ENCODE data around the gene OR51Q1. TPM values are rescaled to one million over a fixed set of nuclear protein-coding genes. Genes with fewer than 3 reads are reported as not detected.
A peak's percentile ranks its signal among the peaks of the same experiment; 100 is the strongest.

Gene OR51Q1
- not detected in 2 replicates for total RNA-seq (ENCODE audit: low replicate concordance)

- no peaks in the 10 kb centered on the region for H3F3A ChIP-seq (ENCODE audit: low read depth)
- H3K27ac ChIP-seq = no peak within 1 kb of the TSS
- no peaks in the 10 kb centered on the region for H3K9me3 ChIP-seq (ENCODE audit: low read depth)
- H3K4me3 Mint-ChIP-seq = no peak within 1 kb of the TSS
- no peaks in the 10 kb centered on the region for H3K4me1 ChIP-seq
- no peaks in the 10 kb centered on the region for H3K79me2 ChIP-seq (ENCODE audit: low read depth)
- no peaks in the 10 kb centered on the region for H3K36me3 ChIP-seq
- H3K9ac ChIP-seq = no peak within 1 kb of the TSS
- no peak within 1 kb of the TSS for H3K27ac Mint-ChIP-seq
- no peak within 1 kb of the TSS for H2AFZ ChIP-seq (replicated peaks)
- H4K20me1 ChIP-seq (ENCODE audit: low read depth) = no peaks in the 10 kb centered on the region
- no peaks in the 10 kb centered on the region for H3K27me3 Mint-ChIP-seq (ENCODE audit: insufficient read depth, low read depth)
- TF ChIP-seq CTCF (IDR thresholded peaks at IDR 0.05) (no peak), EZH2 (IDR thresholded peaks at IDR 0.05) (no peak), EZH2phosphoT487 (IDR thresholded peaks at IDR 0.05) (no peak)
- no peaks in the 10 kb centered on the region for H3K27me3 ChIP-seq
- no peaks in the 10 kb centered on the region for H3K36me3 Mint-ChIP-seq
- no peak for DNase-seq (ENCODE audit: low spot score)
- no peak within 1 kb of the TSS for H3K4me3 ChIP-seq
- H3K4me2 ChIP-seq = no peak within 1 kb of the TSS
- H3K9me3 Mint-ChIP-seq = no peaks in the 10 kb centered on the region
- H3K4me1 Mint-ChIP-seq = no peaks in the 10 kb centered on the region
Measured at GRCh38 chr11:5421811-5422210, at the start of gene OR51Q1. Gene OR51Q1, plus strand, starts transcription at chr11:5422111. Its CDS starts 90 bp downstream, at chr11:5422201.

GRCh38 chr11:5380740-5381342, 41.1 kb upstream of the OR51Q1 start:
- Histone ChIP-seq H3K9ac (no peak overlapping the region), H3F3A (ENCODE audit: low read depth) (peaks cover 28% of the 10 kb centered on the region), H3K79me2 (ENCODE audit: low read depth) (no peaks in the 10 kb centered on the region), H3K9me3 (ENCODE audit: low read depth) (no peaks in the 10 kb centered on the region), H3K27me3 (peaks cover 35% of the 10 kb centered on the region), H3K27ac (no peak overlapping the region), H3K36me3 (no peaks in the 10 kb centered on the region), H2AFZ (replicated peaks) (no peak overlapping the region), H3K4me2 (no peak overlapping the region), H3K4me1 (peaks cover 30% of the 10 kb centered on the region), H4K20me1 (ENCODE audit: low read depth) (no peaks in the 10 kb centered on the region), H3K4me3 (no peak overlapping the region)
- peak; percentile 83 for DNase-seq (ENCODE audit: low spot score)
- Mint-ChIP-seq H3K4me1 (no peaks in the 10 kb centered on the region), H3K4me3 (no peak overlapping the region), H3K36me3 (no peaks in the 10 kb centered on the region), H3K27ac (no peak overlapping the region), H3K9me3 (no peaks in the 10 kb centered on the region), H3K27me3 (ENCODE audit: insufficient read depth, low read depth) (peaks cover 2% of the 10 kb centered on the region)
- TF ChIP-seq EZH2phosphoT487 (IDR thresholded peaks at IDR 0.05) (no peak), CTCF (IDR thresholded peaks at IDR 0.05) (peak; percentile 81)

- Histone ChIP-seq H3K79me2 (ENCODE audit: low read depth) (no peaks in the 10 kb centered on the region), H3K4me2 (peak within 1 kb of the TSS; percentile 73), H3K27ac (peak within 1 kb of the TSS; percentile 92), H3K9ac (no peak within 1 kb of the TSS), H3K27me3 (peaks cover 35% of the 10 kb centered on the region), H3F3A (ENCODE audit: low read depth) (peaks cover 28% of the 10 kb centered on the region), H3K36me3 (no peaks in the 10 kb centered on the region), H3K4me3 (peak within 1 kb of the TSS; percentile 20), H3K9me3 (ENCODE audit: low read depth) (no peaks in the 10 kb centered on the region), H4K20me1 (ENCODE audit: low read depth) (no peaks in the 10 kb centered on the region), H3K4me1 (peaks cover 30% of the 10 kb centered on the region), H2AFZ (replicated peaks) (no peak within 1 kb of the TSS)
- Mint-ChIP-seq H3K27me3 (ENCODE audit: insufficient read depth, low read depth) (peaks cover 2% of the 10 kb centered on the region), H3K9me3 (no peaks in the 10 kb centered on the region), H3K4me3 (no peak within 1 kb of the TSS), H3K36me3 (no peaks in the 10 kb centered on the region), H3K27ac (no peak within 1 kb of the TSS), H3K4me1 (no peaks in the 10 kb centered on the region)
- TF ChIP-seq EZH2phosphoT487 (IDR thresholded peaks at IDR 0.05) (no peak), CTCF (IDR thresholded peaks at IDR 0.05) (no peak), EZH2 (IDR thresholded peaks at IDR 0.05) (no peak)
- DNase-seq (ENCODE audit: low spot score) = peak; percentile 82
Measured at GRCh38 chr11:5383576-5383975, 38.3 kb upstream of the OR51Q1 start, which contains the start of gene OR51M1. Gene OR51M1, plus strand, starts transcription at chr11:5383812. Its CDS starts 5,587 bp downstream, at chr11:5389399.

All from neural progenitor cell (in vitro differentiated cells).